PC-3 (cell line): ENCODE measurements around the gene GCDH. TPM values are rescaled to one million over a fixed set of nuclear protein-coding genes. Genes with fewer than 3 reads are reported as not detected.

Experiments used
- ATAC-seq: fragments of 200-7000 bp; cut with Tn5 transposase; 2 replicates; pipeline ENCODE4 v1.9.1; 2020; ENCODE audit warnings: mild to moderate bottlenecking, moderate library complexity
- BruUV-seq: library from RNA; stranded (reverse); fragments of 400-500 nt; replicated peaks from 2 replicates; lab custom pipeline; 2021; lab: Mats Ljungman, UMichigan
- CTCF ChIA-PET: fragments of 300-600 bp; sonication (Branson Sonifier 250); formaldehyde crosslinking; loops from one replicate; lab custom pipeline; 2022; ENCODE audit warnings: antibody characterized with exemption; lab: Charles Lee
- POLR2A ChIA-PET: fragments of 300-600 bp; sonication (Branson Sonifier 250); formaldehyde crosslinking; loops from one replicate; lab custom pipeline; 2022; ENCODE audit warnings: antibody characterized with exemption; ENCODE audit not compliant: unreplicated experiment; lab: Charles Lee
- DNase-seq: peaks from one replicate; pipeline ENCODE4 v3.0.0-alpha.2; 2015
- H2AFZ ChIP-seq: fragments of 300-600 bp; sonication (generic); 2 replicates; pipeline ENCODE4 v1.6.0; 2016; ENCODE audit warnings: antibody characterized with exemption, low read length
- H3F3A ChIP-seq: fragments of 300-600 bp; sonication (generic); one replicate; pipeline ENCODE4 v1.6.0; 2017; ENCODE audit warnings: antibody characterized with exemption, low read length, control low read depth, mild to moderate bottlenecking; ENCODE audit not compliant: unreplicated experiment
- H3K27ac ChIP-seq: fragments of 300-600 bp; sonication (generic); 2 replicates; pipeline ENCODE4 v1.5.1; 2016; ENCODE audit warnings: mild to moderate bottlenecking, low read length
- H3K27me3 ChIP-seq: fragments of 300-600 bp; sonication (generic); 2 replicates; pipeline ENCODE4 v1.6.1; 2016; ENCODE audit warnings: low read length, mixed read lengths
- H3K36me3 ChIP-seq: fragments of 300-600 bp; sonication (generic); 2 replicates; pipeline ENCODE4 v1.6.1; 2016; ENCODE audit warnings: low read depth, mixed run types, low read length, mixed read lengths
- H3K4me1 ChIP-seq: fragments of 300-600 bp; sonication (generic); 2 replicates; pipeline ENCODE4 v1.5.1; 2016; ENCODE audit warnings: low read length; ENCODE audit not compliant: insufficient read depth
- H3K4me2 ChIP-seq: fragments of 300-600 bp; sonication (generic); 2 replicates; pipeline ENCODE4 v1.6.0; 2016; ENCODE audit warnings: low read length
- H3K4me3 ChIP-seq: fragments of 300-600 bp; sonication (generic); 2 replicates; pipeline ENCODE4 v1.5.1; 2016; ENCODE audit warnings: mild to moderate bottlenecking, low read length, mixed read lengths
- H3K79me2 ChIP-seq: fragments of 300-600 bp; sonication (generic); 2 replicates; pipeline ENCODE4 v1.6.1; 2017; ENCODE audit warnings: low read length, mixed read lengths
- H3K9ac ChIP-seq: fragments of 300-600 bp; sonication (generic); 2 replicates; pipeline ENCODE4 v1.6.0; 2016; ENCODE audit warnings: mild to moderate bottlenecking, low read length
- H3K9me2 ChIP-seq: fragments of 300-600 bp; sonication (generic); replicated peaks from 2 replicates; pipeline ENCODE4 v1.6.1; 2016; ENCODE audit warnings: mixed run types, low read length, mixed read lengths
- H3K9me3 ChIP-seq: fragments of 300-600 bp; sonication (generic); 2 replicates; pipeline ENCODE4 v1.6.1; 2016; ENCODE audit warnings: low read length, mixed read lengths
- H4K20me1 ChIP-seq: fragments of 300-600 bp; sonication (generic); 2 replicates; pipeline ENCODE4 v1.6.1; 2016; ENCODE audit warnings: low read length, mixed read lengths
- CTCF ChIP-seq: fragments of 300-600 bp; sonication (generic); conservative IDR thresholded peaks from 2 replicates; pipeline ENCODE4 v1.5.1; 2017; ENCODE audit warnings: antibody characterized with exemption, low read depth, mild to moderate bottlenecking, low read length
- EZH2 ChIP-seq: fragments of 300-600 bp; sonication (generic); IDR thresholded peaks from one replicate; pipeline ENCODE4 v1.6.1; 2017; ENCODE audit warnings: antibody characterized with exemption, mild to moderate bottlenecking, low read length; ENCODE audit not compliant: unreplicated experiment
- EZH2phosphoT487 ChIP-seq: fragments of 300-600 bp; sonication (generic); IDR thresholded peaks from 2 replicates; pipeline ENCODE4 v1.6.1; 2018; ENCODE audit warnings: mild to moderate bottlenecking, antibody characterized with exemption, low read length, borderline replicate concordance
- intact Hi-C: fragments of 100-400 bp; cut with micrococcal nuclease; formaldehyde crosslinking; loops from 2 replicates; pipeline ENCODE4 v1.9.0; 2023
- total RNA-seq: library from RNA; depleted of rRNA; stranded (reverse); fragments of >200 nt; gene quantifications from 2 replicates; pipeline ENCODE4 v1.2.3, GENCODE V29; 2014

Gene GCDH
- total RNA-seq, 1 experiment from 2014 or later, result 37.4 TPM

- Histone ChIP-seq H3K79me2 (no peaks in the 10 kb centered on the region), H3K4me3 (no peak overlapping the region), H3K9ac (no peak overlapping the region), H3K4me1 (no peaks in the 10 kb centered on the region), H3K9me3 (no peaks in the 10 kb centered on the region), H3K36me3 (no peaks in the 10 kb centered on the region; the same call in 1 of the 2 replicates), H2AFZ (no peak overlapping the region), H3K9me2 (no peaks in the 10 kb centered on the region), H3K27ac (no peak overlapping the region), H3K27me3 (no peaks in the 10 kb centered on the region), H4K20me1 (no peaks in the 10 kb centered on the region), H3K4me2 (no peak overlapping the region), H3F3A (no peaks in the 10 kb centered on the region)
- ATAC-seq, result no peak
- POLR2A ChIA-PET, result no interaction called here
- intact Hi-C loops, result no loop called here
- no TSS peak for BruUV-seq
- CTCF ChIA-PET, result interaction anchor here (0.6 kb wide), 1 partner anchor 125 kb away, joined by 3 read pairs; no protein-coding TSS in a partner anchor
- TF ChIP-seq EZH2, result no peak
- TF ChIP-seq EZH2phosphoT487, result no peak
- TF ChIP-seq CTCF, result no peak
- no peak for DNase-seq
Measured at GRCh38 chr19:12858041-12858928, 32.7 kb upstream of the GCDH start.

GRCh38 chr19:12859546-12859945 lies 31.4 kb upstream of the GCDH start:
- ATAC-seq, result no peak
- Histone ChIP-seq H3K4me1 (no peaks in the 10 kb centered on the region), H3K4me2 (no peak overlapping the region), H3K9ac (no peak overlapping the region), H3F3A (no peaks in the 10 kb centered on the region), H3K36me3 (no peaks in the 10 kb centered on the region; the same call in 1 of the 2 replicates), H3K79me2 (no peaks in the 10 kb centered on the region), H4K20me1 (no peaks in the 10 kb centered on the region), H3K9me3 (no peaks in the 10 kb centered on the region), H3K27ac (no peak overlapping the region), H3K27me3 (no peaks in the 10 kb centered on the region), H3K4me3 (no peak overlapping the region), H2AFZ (no peak overlapping the region), H3K9me2 (no peaks in the 10 kb centered on the region)
- BruUV-seq, result no TSS peak
- CTCF ChIA-PET, result no interaction called here
- POLR2A ChIA-PET, result no interaction called here
- intact Hi-C loops, result no loop called here
- TF ChIP-seq EZH2phosphoT487, result no peak
- TF ChIP-seq CTCF, result no peak
- TF ChIP-seq EZH2, result no peak
- DNase-seq, result no peak

- no peaks in the 10 kb centered on the region for H3K9me3 ChIP-seq
- intact Hi-C loops, result no loop called here
- H3K4me2 ChIP-seq, result no peak overlapping the region
- no peak overlapping the region for H2AFZ ChIP-seq
- H3K9me2 ChIP-seq, result no peaks in the 10 kb centered on the region
- no peaks in the 10 kb centered on the region for H3K27me3 ChIP-seq
- no peak overlapping the region for H3K27ac ChIP-seq
- no peak for DNase-seq
- TF ChIP-seq CTCF (no peak), EZH2 (no peak), EZH2phosphoT487 (no peak)
- ChIA-PET POLR2A (no interaction called here), CTCF (interaction anchor here (1.0 kb wide), 1 partner anchor 17 kb away, joined by 3 read pairs; the partner anchor contains the start of gene DNASE2)
- no peak overlapping the region for H3K4me3 ChIP-seq
- H3F3A ChIP-seq, result no peaks in the 10 kb centered on the region
- BruUV-seq, result no TSS peak
- H3K36me3 ChIP-seq, result no peaks in the 10 kb centered on the region
- no peaks in the 10 kb centered on the region for H3K79me2 ChIP-seq
- no peaks in the 10 kb centered on the region for H3K4me1 ChIP-seq
- no peak for ATAC-seq
- no peak overlapping the region for H3K9ac ChIP-seq
- no peaks in the 10 kb centered on the region for H4K20me1 ChIP-seq
Measured at GRCh38 chr19:12864143-12864542, 26.8 kb upstream of the GCDH start.
